NB4 (cell line): Measurements from ENCODE around the gene CA10.

Experiments used
- DNase-seq: peaks from one replicate; pipeline ENCODE4 v3.0.0; 2010; ENCODE audit warnings: low read depth
- H3K4me3 ChIP-seq: one replicate; pipeline ENCODE4 v1.5.1; 2011; ENCODE audit warnings: mild to moderate bottlenecking, low read depth, low read length, moderate library complexity
- MYC ChIP-seq: IDR thresholded peaks from 2 replicates; pipeline ENCODE4 v1.6.1; 2011; ENCODE audit warnings: low read depth, low read length
- POLR2A ChIP-seq: IDR thresholded peaks from 2 replicates; pipeline ENCODE4 v1.6.1; 2011; ENCODE audit warnings: mild to moderate bottlenecking; ENCODE audit not compliant: insufficient read length; ENCODE audit errors: extremely low read depth
- TF ChIP-seq, protein P1 (sequence below): IDR thresholded peaks from 2 replicates; pipeline ENCODE4 v1.6.1; 2011; ENCODE audit warnings: low read depth, low read length
- TF ChIP-seq, protein P2 (sequence below): IDR thresholded peaks from one replicate; pipeline ENCODE4 v1.5.1; 2012; ENCODE audit warnings: low read depth, low read length

The CA10 gene

GRCh38 chr17:51668963-51669246, 489.6 kb downstream of the CA10 start:
- TF ChIP-seq, protein P1, sequence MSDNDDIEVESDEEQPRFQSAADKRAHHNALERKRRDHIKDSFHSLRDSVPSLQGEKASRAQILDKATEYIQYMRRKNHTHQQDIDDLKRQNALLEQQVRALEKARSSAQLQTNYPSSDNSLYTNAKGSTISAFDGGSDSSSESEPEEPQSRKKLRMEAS = no peak
- TF ChIP-seq, protein P2, sequence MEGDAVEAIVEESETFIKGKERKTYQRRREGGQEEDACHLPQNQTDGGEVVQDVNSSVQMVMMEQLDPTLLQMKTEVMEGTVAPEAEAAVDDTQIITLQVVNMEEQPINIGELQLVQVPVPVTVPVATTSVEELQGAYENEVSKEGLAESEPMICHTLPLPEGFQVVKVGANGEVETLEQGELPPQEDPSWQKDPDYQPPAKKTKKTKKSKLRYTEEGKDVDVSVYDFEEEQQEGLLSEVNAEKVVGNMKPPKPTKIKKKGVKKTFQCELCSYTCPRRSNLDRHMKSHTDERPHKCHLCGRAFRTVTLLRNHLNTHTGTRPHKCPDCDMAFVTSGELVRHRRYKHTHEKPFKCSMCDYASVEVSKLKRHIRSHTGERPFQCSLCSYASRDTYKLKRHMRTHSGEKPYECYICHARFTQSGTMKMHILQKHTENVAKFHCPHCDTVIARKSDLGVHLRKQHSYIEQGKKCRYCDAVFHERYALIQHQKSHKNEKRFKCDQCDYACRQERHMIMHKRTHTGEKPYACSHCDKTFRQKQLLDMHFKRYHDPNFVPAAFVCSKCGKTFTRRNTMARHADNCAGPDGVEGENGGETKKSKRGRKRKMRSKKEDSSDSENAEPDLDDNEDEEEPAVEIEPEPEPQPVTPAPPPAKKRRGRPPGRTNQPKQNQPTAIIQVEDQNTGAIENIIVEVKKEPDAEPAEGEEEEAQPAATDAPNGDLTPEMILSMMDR = no peak
- no peak for TF ChIP-seq MYC
- DNase-seq = no peak
- no peak overlapping the region for H3K4me3 ChIP-seq

DNA sequence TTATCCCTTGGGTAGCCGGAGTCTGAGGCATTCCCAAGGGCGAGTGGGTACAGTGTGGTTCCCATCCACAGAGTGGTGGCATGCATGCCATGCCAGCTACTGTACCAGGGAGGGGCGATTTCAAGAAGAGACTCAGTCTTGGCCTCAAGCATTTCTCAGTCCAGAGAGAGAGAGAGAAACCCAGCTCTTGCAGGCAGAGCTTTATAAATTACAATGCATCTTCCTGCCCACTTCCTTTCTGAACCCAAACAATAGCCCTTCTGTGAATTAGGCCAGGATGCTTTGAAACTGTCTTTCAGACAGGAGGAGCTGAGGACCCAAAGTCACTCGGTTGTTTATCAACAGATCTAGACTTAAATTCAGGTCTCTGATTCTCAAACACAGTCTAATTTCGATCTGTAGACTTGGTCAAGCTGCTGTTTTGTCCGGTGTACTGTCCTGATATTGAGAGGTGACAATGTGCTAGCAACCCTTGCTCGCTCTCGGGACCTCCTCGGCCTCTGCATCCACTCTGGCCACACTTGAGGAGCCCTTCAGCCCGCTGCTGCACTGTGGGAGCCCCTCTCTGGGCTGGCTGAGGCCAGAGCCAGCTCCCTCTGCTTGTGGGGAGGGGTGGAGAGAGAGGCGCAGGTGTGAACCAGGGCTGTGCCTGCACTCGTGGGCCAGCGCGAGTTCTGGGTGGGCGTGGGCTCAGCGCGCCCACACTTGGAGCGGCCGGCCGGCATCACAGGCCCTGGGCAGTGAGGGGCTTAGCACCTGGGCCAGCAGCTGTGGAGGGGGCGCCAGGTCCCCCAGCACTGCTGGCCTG, 490.2 kb downstream of the CA10 start:
- no peak for TF ChIP-seq POLR2A
- no peak for TF ChIP-seq MYC
- TF ChIP-seq, protein P2 = no peak
- TF ChIP-seq, protein P1 = no peak
- H3K4me3 ChIP-seq = no peak overlapping the region
- no peak for DNase-seq

GRCh38 chr17:51667706-51668083, 490.8 kb downstream of the CA10 start:
- DNase-seq = no peak
- H3K4me3 ChIP-seq = no peak overlapping the region
- TF ChIP-seq POLR2A (no peak), MYC (no peak)
- TF ChIP-seq, protein P1 = no peak
- TF ChIP-seq, protein P2 = no peak

GRCh38 chr17:51666971-51667705, 491.4 kb downstream of the CA10 start:
- TF ChIP-seq, protein P2 = no peak
- TF ChIP-seq MYC (no peak), POLR2A (no peak)
- TF ChIP-seq, protein P1 = no peak
- no peak for DNase-seq
- H3K4me3 ChIP-seq = no peak overlapping the region

- no peak for DNase-seq
- no peak overlapping the region for H3K4me3 ChIP-seq
- TF ChIP-seq, protein P1 = no peak
- TF ChIP-seq POLR2A = no peak
- TF ChIP-seq, protein P2 = no peak
- no peak for TF ChIP-seq MYC
These were observed 496.1 kb downstream of the CA10 start for GRCh38 chr17:51662204-51663056.
